Stimulated activated CD4-positive, alpha-beta T cell treated with anti-CD3 and anti-CD28 coated beads, TNF-alpha, amount 100 ng/mL, for 48 hours (primary cell): Measurements from ENCODE around the gene SDHAF1.
"Not testable (repeated sequence)": the region's sequence is repeated elsewhere in the genome, so short reads cannot be mapped to it uniquely, and the experiment has no call there.

Experiments used
- DNase-seq, 3 donors: peaks; one replicate each; pipeline ENCODE4 v3.0.0-alpha.2; 2020; ENCODE audit warnings: low read depth in 3 of 3

Gene SDHAF1

DNA sequence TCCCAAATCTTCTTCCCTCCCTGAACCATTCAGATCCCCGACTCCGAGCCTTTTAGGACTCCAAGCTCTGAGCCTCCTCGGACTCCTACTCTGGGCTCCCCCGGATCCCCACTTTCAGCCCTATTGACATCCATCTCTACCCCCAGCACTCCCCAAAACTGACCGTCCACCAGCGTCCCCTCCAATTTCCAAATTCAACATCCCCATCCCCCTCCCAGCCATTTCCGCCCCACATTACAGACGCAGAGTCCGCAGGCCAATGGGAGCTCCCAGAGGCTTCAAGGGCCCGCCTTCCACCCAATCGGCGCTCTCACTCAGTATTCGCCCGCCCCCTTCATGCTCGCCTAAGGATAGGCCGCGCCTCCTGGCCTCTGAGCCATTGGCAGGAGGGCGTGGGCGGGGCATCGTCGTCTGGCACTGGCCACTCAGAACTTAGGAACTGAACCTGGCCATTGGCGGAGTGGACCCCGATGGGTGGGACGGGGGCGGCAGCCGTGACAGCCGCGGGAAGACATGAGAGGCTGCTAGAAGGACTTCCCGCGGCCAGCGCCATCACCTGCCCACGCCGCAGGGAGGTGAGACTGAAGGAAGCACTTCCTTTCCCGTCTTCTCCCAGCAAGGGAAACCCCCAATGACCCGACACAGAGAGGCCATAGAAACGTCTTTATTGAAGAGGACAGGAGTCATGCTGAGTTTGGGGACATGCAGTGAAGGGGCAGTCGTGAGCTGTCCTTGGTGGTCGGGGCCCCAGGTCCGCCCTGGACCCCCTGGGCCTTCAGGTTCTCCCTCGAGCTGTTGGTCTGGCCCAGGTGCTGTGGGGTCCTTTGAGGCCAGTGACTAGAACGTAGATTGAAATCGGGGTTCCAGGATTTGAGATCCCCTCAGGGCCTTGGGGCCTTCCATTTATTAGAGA lies 19.3 kb downstream of the SDHAF1 start, which contains the start of gene ALKBH6:
TSS of gene ALKBH6 (minus strand) at position 202 of the 913 bp plus-strand sequence. CDS start 816 bp downstream, outside the sequence.
- DNase-seq: peak; percentile 100

DNA sequence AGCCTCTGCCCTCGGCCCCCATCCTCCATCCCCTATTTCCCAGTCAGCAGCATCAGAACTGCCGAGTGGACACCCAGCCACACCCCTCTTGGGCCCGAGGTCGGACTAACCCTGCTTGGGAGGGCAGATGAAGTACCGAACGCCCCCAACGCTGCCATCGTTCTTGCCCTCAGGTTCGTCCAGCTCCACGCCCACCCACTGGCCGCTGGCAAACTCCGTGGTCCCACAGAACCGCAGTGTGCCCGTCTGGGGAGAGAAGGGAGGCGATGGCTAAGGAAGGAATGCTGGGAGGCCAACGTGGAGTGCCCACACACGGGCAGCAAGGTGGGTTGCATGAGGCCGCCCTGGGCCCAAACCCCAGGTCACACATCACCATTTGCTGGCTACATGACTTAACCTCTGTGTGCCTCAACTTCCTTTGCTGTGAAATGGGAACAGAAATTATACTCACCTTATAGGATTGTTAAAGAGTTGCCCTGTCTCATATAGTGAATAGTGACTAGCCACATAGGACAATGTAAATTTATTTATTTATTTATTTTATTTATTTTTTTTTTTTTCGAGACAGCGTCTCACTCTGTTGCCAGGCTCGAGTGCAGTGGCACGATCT lies 24.2 kb downstream of the SDHAF1 start:
- DNase-seq: no peak

DNA sequence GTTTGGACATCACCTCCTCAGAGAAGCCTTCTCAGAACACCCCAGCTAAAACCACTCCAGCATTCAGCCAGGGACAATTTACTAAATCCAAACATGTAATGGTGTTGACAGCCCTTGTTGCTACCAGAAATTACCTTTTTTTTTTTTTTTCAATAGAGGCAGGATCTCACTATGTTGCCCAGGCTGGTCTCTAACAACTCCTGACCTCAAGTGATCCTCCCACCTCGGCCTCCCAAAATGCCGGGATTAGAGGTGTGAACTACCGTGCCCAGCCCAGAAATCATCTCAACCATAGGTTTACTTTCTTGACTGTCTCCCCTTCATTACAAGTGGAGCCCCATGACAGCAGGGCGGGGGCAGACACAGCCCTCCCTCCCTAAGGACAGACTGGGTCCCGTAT lies 28.4 kb downstream of the SDHAF1 start:
- no peak for DNase-seq

DNA sequence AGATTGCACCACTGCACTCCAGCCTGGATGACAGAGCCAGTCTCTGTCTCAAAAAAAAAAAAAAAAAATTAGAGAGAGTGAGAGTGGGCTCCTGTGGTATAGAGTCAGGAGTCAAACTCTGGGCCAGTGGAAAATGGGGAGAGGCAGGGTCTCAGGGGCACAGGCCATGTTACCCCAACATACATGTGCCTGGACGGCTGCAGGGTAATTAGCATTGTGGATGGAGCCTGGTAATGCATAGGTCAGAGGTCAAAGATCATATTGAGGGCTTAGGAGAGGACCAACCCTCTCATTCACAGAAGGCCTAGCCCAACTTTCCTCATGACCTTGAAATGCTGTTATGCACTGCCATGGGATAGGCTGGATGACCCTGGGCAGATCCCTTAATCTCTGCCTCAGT lies 30.6 kb downstream of the SDHAF1 start:
- DNase-seq: no peak

DNA sequence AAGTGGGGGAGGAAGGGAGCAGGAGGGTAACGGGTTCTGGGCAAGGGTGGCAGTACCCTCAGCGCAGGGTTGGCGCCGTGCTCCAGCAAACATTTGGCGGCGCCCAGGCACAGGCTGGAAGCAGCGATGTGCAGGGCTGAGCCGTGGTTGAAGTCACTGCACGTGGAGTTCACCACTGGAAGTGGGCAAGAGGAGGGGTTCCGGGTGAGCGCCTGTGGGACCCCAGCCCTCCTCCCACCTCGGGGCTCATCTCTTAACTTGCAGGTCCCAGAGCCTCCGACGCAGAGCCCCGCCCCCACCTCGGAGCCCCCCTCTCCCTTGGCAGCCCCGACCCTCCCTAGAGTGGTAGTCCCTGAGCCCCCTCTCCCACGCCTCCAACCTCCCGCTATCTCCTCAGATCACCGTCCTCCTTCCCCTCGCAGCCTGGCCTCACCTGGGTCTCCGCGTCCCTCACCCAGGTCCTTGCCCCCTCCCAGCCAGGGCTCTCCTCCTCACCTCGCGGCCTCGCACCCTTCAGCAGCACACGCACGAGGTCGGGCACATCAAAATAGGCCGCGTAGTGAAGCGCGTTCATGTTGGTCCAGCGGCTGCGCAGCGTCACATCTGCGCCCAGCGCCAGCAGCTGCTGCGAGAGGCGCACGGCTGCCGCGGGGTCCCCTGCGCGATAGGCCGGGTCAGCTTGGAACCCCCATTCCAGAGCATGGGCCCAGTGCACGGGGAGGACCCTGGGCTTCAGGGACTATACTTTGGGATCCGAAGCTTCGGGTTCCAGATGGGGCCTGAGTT lies 31.3 kb downstream of the SDHAF1 start:
- DNase-seq: no peak

DNA sequence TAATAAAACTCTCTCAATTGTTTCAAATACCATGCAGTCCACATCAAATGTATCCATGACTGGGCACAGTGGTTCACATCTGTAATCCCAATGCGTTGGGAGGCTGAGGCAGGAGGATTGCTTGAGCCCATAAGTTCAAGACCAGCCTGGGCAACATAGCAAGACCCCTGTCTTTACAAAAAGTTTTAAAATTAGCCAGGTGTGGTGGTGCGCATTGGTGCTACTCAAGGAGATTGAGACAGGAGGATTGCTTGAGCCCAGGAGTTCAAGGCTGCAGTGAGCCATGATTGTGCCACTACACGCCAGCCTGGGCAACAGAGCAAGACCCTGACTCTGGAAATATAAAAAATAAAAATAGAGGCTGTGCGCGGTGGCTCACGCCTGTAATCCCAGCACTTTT lies 32.7 kb downstream of the SDHAF1 start:
- DNase-seq: no peak

DNA sequence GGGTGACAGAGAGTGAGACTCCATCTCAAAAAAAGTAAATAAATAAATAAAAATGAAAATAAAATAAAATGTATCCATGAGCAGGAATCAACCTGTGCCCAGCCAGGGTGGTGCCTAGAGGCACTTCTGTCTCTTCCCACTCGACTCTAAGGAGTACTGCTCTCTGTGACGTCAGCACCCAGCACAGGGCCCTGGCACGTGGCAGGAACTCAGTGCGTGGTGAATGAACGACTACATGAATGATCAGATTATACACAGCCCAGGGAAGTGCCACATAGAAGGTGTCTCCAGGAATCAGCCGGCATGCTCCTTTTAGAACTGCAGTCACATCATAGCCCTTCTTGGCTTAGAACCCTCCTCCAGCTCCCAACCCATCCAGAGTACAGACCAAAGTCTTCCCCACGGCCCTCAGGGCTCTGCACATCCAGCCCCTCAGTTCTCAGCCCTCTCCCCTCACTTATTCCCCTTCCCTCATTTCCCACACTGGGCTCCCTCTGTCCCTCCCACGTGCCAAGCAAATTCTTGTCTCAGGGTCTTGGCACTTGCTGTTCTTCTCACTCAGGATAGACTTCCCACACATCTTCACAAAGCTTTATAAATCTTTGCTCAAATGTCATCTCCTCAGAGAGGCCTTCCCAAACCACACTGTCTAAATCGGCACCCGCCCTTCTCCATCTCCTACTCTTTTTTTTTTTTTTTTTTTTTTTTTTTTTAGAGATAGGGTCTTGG lies 33.5 kb downstream of the SDHAF1 start:
- no peak for DNase-seq

DNA sequence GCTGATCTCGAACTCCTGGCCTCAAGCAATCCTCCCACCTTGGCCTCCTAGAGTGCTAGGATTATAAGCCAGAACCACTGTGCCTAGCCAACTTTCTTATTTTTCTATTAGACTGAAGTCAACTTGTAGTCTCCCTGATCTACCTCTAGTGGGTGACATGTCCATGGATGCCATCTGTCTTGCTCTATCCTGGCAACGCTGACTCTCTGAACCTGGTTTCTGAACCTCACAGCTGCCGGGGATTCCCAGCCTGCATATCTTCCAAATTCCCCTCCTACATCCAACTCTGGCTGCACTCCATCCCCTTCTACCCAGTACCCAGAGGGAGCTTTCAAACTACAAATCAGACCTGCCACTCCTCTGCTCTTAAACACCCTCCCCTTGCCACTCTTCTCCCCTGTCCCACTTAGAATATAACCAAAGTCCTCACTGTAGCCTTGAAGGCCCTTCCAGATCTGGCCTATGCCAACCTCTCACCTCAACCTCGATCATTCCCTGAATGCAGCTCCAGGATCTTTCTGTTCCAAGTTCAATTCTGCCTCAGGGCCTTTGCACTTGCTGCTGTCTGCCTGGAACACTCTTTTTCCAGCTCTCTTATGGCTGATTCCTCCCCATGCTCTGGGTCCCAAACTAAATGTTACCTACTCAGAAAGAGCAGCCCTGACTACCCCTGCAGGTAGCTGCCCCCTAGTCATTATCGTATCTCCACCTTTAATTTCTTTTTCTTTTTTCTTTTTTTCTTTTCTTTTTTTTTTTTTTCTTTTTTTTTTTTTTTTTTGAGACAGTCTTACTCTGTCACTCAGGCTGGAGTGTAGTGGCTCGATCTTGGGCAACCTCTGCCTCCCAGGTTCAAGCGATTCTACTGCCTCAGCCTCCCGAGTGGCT lies 35.5 kb downstream of the SDHAF1 start:
- no peak for DNase-seq

DNA sequence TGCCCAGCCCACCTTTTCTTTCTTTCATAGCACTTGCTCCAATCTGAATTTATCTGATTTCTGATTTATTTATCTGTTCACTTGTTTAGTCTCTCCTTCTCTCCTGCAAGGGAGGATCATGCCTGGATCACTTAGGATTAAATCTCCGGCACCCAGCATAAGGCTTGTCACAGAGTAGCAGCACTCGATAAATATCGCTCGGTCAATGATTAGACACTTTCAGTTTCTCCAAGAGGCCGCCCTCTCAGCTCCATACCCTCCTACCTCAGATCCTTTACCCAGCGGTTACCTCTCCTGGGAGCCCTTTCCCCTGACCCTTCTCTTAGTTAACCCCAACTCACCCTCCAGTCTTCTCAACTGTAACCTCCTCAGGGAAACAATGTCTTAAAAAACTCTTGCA lies 36.3 kb downstream of the SDHAF1 start:
- no peak for DNase-seq

DNA sequence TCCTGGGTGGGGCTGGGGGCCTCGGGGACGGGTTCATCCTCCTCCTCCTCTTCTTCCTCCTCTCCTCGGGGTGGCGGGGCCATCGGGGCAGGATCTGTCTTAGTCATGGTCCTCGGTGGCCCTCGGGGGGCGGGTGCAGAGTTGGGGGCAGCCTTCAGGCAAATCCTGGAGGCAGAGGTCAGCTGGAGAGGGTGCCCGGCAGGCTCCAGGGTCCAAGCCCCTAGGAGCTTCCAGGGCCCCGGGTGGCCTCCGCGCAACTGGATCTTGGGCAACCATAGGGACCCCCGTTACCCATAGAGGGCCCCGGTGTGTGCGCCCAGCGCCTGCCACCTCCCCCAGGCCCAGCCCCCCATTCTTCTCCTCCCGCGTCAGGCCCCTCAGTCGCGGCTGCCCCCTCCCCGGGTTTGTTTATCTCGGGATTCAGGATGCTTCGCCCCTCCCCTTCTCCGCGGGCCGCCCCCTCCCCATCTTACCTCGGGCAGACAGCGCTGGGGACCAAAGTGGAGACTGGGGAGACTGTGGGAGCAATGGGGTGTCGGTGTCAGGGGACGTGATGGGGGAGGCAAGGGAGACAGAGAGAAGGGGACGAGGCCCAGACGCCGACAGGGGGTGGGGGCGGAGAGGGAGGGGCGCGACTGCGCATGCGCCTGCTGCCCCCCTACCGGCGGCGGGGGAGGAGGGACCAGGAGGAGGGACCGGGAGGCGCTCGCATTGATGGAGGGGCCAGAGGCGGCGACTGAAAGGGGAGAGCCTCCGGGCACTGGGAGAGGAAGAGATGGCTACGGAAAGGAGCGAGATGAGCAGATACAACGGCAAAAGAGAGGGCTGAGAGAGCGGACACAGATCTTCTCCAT lies 37.5 kb downstream of the SDHAF1 start, which contains the start of gene CLIP3:
TSS of gene CLIP3 (minus strand) at position 623 of the 854 bp plus-strand sequence. CDS start at position 107, 516 bp downstream.
- DNase-seq: peak in 1 of 3 donors; percentile 30

DNA sequence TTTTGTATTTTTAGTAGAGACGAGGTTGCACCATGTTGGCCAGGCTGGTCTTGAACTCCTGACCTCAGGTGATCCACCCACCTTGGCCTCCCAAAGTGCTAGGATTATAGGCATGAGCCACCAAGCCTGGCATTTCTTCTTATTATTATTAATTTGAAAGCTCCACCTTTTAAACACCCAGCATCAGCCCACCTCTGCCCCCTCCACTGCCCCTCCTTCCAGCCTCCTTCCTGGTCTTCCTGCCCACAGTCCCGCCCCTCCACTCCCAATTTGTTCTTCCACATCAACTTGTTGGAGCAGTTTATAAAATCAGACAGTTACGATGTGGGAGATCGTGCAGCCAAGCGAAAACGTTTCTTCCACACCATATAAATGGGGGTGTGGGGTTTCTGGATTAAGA lies 45.5 kb downstream of the SDHAF1 start:
- DNase-seq: no peak

DNA sequence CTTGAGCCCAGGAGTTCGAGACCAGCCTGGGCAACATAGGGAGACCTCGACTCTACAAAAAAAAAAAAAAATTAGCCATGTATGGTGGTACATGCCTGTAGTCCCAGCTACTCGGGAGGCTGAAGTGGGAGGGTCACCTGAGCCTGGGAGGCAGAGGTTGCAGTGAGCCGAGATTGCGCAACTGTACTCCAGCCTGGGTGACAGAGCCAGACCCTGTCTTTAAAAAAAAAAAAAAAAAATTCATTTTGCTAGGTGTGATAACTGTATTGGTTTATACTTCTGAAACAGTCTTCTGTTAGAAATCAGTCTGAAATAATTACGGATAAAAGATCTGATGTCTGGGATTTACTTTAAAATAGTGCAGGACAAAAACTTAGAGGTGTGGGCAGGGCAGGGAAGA lies 46.1 kb downstream of the SDHAF1 start:
- not testable (repeated sequence) for DNase-seq

DNA sequence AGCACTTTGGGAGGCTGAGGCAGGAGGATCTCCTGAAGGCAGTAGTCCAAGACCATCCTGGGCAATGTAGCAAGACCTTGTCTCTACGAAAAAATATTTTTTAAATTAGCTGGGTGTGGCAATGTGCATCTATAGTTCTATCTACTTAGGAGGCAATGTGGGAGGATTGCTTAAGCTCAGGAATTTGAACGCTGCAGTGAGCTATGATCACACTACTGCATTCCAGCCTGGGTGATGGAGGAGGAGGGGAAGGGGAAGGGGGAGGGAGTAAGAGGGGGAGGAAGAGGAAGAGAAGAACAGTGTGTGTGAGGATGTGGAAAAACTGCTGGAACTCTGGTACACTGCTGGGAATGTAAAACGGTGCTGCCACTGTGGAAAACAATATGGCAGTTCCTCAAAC lies 46.8 kb downstream of the SDHAF1 start:
- no peak for DNase-seq

DNA sequence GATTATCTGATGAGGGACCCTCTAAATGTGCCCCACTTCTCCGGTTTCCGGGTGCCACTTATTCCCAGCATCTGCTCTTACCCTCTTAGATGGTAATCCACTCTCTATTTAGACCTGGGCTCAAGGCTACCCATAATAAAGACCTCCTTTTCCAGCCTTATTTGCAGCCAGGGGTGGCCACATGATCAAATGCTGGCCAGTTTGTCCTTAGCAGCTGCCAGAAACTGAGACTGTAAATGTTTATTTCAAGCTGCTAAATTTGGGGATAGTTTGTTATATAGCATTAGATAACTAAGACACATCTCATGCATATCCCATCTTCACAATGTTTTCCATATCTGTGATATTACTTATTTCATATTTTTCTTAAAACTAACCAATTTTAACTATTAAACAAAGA lies 49.0 kb downstream of the SDHAF1 start:
- no peak for DNase-seq
